Lower lobe of right lung (tissue), 2 donors: ENCODE measurements around the gene KDF1. TPM values are rescaled to one million over a fixed set of nuclear protein-coding genes. Genes with fewer than 3 reads are reported as not detected.

ENCODE experiments used
- ATAC-seq, 2 donors: fragments of 200-7000 bp; cut with Tn5 transposase; one replicate each; pipeline ENCODE4 v1.9.1; 2020 to 2022; ENCODE audit warnings: mild to moderate bottlenecking in 2 of 2, moderate library complexity in 2 of 2
- DNase-seq: peaks from one replicate; pipeline ENCODE4 v3.0.0-alpha.2; 2020
- H3K27ac ChIP-seq: fragments of 200-600 bp; one replicate; pipeline ENCODE4 v1.8.0; 2022
- H3K27me3 ChIP-seq: fragments of 200-600 bp; one replicate; pipeline ENCODE4 v1.8.0; 2022; ENCODE audit warnings: low read depth
- H3K36me3 ChIP-seq: fragments of 200-600 bp; one replicate; pipeline ENCODE4 v1.8.0; 2022; ENCODE audit warnings: mild to moderate bottlenecking
- H3K4me1 ChIP-seq: fragments of 200-600 bp; one replicate; pipeline ENCODE4 v1.8.0; 2022
- H3K4me3 ChIP-seq: fragments of 200-600 bp; one replicate; pipeline ENCODE4 v1.8.0; 2022; ENCODE audit warnings: mild to moderate bottlenecking
- H3K9me3 ChIP-seq: fragments of 200-600 bp; one replicate; pipeline ENCODE4 v1.8.0; 2022
- CTCF ChIP-seq: fragments of 200-600 bp; IDR thresholded peaks from one replicate; pipeline ENCODE4 v1.8.0; 2022; ENCODE audit warnings: antibody characterized with exemption, mild to moderate bottlenecking
- intact Hi-C: fragments of 100-400 bp; cut with DNase I; formaldehyde crosslinking; loops from one replicate; pipeline ENCODE4 v1.11.0; 2022
- total RNA-seq: library from RNA; stranded (reverse); fragmentation: NEBNext Ultra II Directional; extraction: Animal tissue kit (Norgen Biotek cat#: 25700); gene quantifications from one replicate; pipeline ENCODE4 v1.2.1, GENCODE V29; 2021
- donor health status: DM: no; HTN: yes; CAD: no; lungs with severe emphysema.

The KDF1 gene
- total RNA-seq, 1 donor from 2014 or later: 8.1 TPM

- H3K27ac ChIP-seq: no peak overlapping the region
These were observed 48.1 kb downstream of the KDF1 start for GRCh38 chr1:26912147-26912490.

GRCh38 chr1:26911399-26912146, 48.7 kb downstream of the KDF1 start:
- DNase-seq (no peak), ATAC-seq (no peak)
- intact Hi-C loops: no loop called here
- no peak for TF ChIP-seq CTCF
- Histone ChIP-seq H3K4me1 (peaks cover 8% of the 10 kb centered on the region), H3K27ac (no peak overlapping the region), H3K27me3 (no peaks in the 10 kb centered on the region), H3K36me3 (no peaks in the 10 kb centered on the region), H3K4me3 (no peak overlapping the region), H3K9me3 (no peaks in the 10 kb centered on the region)

More at GRCh38 chr1:26912147-26912490, 48.1 kb downstream of the KDF1 start:
- Histone ChIP-seq H3K9me3 (no peaks in the 10 kb centered on the region), H3K36me3 (no peaks in the 10 kb centered on the region), H3K27me3 (no peaks in the 10 kb centered on the region), H3K4me1 (peaks cover 8% of the 10 kb centered on the region), H3K4me3 (no peak overlapping the region)
- no peak for ATAC-seq
- intact Hi-C loops: no loop called here
- no peak for TF ChIP-seq CTCF
- no peak for DNase-seq

- ATAC-seq (peak; percentile 46 to 50), DNase-seq (no peak)
- H3K4me1 ChIP-seq: peaks cover 8% of the 10 kb centered on the region
- H3K27me3 ChIP-seq: no peaks in the 10 kb centered on the region
- no peaks in the 10 kb centered on the region for H3K36me3 ChIP-seq
- intact Hi-C loops: no loop called here
- H3K4me3 ChIP-seq: no peak overlapping the region
- TF ChIP-seq CTCF: no peak
- peak overlapping the region; percentile 53 for H3K27ac ChIP-seq
- H3K9me3 ChIP-seq: no peaks in the 10 kb centered on the region
These were observed 49.7 kb downstream of the KDF1 start for GRCh38 chr1:26910343-26911160.

- no peak for DNase-seq
- intact Hi-C loops: no loop called here
- ATAC-seq: no peak
- Histone ChIP-seq H3K4me1 (peaks cover 4% of the 10 kb centered on the region), H3K36me3 (no peaks in the 10 kb centered on the region), H3K27ac (no peak overlapping the region), H3K27me3 (no peaks in the 10 kb centered on the region), H3K9me3 (no peaks in the 10 kb centered on the region), H3K4me3 (no peak overlapping the region)
- no peak for TF ChIP-seq CTCF
These were observed 50.3 kb downstream of the KDF1 start for GRCh38 chr1:26909951-26910342.

GRCh38 chr1:26907071-26907917, 53.0 kb downstream of the KDF1 start:
- Histone ChIP-seq H3K36me3 (no peaks in the 10 kb centered on the region), H3K4me1 (peaks cover 4% of the 10 kb centered on the region), H3K27ac (no peak overlapping the region), H3K9me3 (no peaks in the 10 kb centered on the region), H3K27me3 (no peaks in the 10 kb centered on the region), H3K4me3 (no peak overlapping the region)
- TF ChIP-seq CTCF: no peak
- ATAC-seq (peak; percentile 63), DNase-seq (no peak)
- intact Hi-C loops: no loop called here
